ENCODE results near the gene TNS3.

Gene TNS3

GRCh38 chr7:47329320-47329926 lies 252.5 kb downstream of the TNS3 start:
- no peak for DNase-seq (ENCODE audit: low read depth in 2 of 2)

GRCh38 chr7:47328392-47329319 lies 253.3 kb downstream of the TNS3 start:
- DNase-seq (ENCODE audit: low read depth in 2 of 2) = no peak

DNA sequence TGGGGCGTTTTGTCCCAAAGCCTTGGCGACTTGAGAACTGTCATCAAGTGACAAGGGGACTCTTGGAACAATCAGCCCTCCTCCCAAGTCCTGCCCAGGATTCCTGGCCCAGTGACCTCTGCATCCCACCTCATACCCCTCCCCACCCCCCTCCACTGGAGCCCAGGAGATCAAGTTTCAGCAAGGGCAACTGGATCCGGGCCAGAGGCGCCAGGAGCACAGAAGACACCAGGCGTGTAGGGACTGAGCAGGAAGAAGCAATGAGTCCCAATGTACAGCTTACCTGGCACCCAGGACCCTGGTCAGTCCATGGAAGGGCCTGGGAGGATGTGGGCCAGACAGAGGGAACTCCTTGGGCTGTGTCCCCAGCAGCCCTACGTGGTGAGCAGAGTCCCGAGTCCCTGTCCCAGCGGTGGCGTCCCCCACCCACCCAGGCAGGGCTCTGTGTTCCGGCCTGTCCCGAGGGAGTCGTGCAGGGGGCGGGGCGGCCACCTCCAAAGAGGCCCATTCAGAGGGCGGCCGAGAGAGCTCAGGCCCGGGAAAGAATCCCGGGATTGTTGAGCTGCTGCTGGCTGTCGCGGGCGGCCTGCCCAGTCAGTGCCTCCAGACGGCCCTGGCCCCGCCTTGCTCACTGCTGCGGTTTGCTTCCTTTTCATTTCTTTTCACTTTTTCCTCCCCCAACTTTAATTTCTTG lies 254.1 kb downstream of the TNS3 start:
- no peak for DNase-seq (ENCODE audit: low read depth in 2 of 2)

GRCh38 chr7:47327346-47327697 lies 254.6 kb downstream of the TNS3 start:
- DNase-seq (ENCODE audit: low read depth in 2 of 2) = no peak

DNA sequence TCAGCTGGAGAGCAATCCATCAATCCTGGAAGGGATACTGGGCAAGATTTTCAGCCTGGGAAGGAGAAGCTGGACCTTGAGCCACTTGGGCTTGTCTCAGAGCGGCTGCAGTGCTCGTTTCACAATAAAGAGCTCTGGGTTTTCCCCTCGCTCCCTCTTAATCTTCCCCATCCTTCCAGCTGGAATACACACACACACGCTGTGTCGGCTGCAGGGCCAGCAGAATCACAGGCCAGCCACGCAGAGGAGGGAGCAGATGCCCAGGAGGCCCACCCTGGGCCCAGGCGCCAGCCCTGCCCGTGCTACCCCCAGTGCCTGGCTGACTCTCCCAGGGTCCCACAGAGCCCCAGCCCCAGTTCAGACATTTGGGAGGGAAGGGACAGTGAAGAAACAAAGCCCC lies 255.1 kb downstream of the TNS3 start:
- no peak for DNase-seq (ENCODE audit: low read depth in 2 of 2)

DNA sequence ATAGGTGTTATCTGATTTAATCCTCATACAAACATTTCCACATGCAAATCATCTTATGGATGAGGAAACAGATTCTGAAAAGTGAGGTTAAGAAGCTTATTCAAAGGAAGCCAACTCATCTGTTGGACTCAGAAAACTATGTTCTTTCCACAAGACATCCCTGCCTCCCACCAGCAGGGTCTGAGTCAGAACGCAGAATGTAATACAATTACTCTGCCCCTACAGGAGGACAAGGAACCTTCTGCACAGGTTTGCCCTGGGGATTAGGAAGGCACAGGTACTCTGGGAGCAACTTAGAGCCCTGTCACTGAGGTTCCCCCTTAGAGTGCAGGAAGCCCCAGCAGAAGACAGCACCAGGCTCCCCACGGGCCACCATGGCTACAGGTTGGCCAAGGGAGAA lies 255.7 kb downstream of the TNS3 start:
- DNase-seq (ENCODE audit: low read depth in 2 of 2) = no peak

GRCh38 chr7:47325337-47325736 lies 256.6 kb downstream of the TNS3 start:
- no peak for DNase-seq (ENCODE audit: low read depth in 2 of 2)

DNA sequence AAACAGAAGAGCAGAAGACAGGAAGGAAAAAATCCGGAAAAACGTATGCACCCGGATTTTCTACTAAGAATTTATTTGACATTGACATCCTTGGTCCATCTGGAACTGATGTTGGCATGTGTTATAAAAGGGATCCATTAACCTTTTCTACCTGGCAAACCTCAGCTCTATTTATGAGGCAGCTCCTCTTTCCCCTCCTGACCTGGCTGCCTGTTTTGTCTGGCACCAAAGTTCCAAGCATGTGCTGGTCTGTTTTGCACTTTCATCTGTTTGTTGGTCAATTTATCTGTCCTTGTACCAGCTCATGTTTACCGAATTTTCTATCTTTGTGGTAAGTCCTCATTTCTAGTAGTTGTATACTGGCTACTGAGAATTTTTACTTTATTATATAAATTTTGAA lies 258.0 kb downstream of the TNS3 start:
- DNase-seq (ENCODE audit: low read depth in 2 of 2) = no peak

- no peak for DNase-seq (ENCODE audit: low read depth in 2 of 2)
These were observed 259.2 kb downstream of the TNS3 start for GRCh38 chr7:47322731-47323130.

GRCh38 chr7:47320296-47320695 lies 261.6 kb downstream of the TNS3 start:
- no peak for DNase-seq (ENCODE audit: low read depth in 2 of 2)

DNA sequence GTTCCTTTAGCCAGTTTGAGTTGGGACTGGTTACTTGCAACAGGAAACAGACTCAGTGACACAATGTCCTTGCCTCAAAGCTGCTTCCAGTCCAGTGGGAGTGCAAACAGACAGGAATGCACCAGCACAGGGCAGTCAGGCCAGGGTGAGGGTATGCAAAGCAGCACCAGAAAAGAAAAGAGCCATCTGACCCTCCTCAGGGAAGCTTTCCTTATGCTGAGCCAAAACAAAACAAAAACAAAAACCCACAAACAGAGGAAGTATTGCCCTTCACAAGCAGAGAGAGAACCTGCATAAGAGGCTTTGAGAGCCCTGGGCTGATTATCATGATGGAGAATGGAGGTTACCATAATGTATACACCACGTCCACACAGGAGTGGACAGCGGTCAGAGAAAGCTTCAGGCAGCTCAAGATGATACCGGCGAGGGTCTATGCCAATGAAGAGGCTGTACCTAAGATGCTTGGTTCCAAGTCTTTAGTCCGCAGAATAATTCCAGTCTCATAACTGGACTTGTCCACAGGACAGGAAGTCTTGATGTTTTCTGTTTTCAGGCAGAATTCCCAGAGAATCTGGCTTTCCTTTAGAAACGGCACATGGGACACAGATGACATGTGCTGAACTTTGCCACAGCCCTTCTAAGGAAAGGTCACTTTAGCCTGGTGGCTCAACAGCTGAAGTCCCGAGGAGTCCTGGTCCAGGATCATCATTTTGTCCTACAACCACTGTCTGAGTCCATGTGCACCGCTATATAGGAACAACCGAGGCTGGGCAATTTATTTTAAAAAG lies 263.3 kb downstream of the TNS3 start:
- no peak for DNase-seq (ENCODE audit: low read depth in 2 of 2)

DNA sequence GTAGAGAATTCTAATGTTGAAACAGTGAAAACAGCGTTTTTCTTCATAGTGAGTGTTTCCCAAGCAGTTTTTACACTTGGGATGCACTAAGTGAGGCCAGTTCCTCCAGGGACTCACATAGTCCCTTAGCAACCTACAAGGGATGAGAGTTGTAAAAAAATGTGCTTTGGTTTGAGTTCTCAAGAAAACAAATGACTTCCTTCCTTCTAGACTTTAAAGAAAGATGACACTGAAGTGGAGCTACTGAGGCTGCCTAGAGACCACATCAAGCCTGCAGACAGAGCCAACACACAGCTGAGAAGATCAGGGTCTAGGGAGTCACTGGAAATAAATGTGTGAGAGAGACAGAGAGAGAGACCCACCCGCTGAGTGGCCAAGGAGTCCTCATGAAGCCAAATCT lies 264.4 kb downstream of the TNS3 start:
- DNase-seq (ENCODE audit: low read depth in 2 of 2) = no peak

DNA sequence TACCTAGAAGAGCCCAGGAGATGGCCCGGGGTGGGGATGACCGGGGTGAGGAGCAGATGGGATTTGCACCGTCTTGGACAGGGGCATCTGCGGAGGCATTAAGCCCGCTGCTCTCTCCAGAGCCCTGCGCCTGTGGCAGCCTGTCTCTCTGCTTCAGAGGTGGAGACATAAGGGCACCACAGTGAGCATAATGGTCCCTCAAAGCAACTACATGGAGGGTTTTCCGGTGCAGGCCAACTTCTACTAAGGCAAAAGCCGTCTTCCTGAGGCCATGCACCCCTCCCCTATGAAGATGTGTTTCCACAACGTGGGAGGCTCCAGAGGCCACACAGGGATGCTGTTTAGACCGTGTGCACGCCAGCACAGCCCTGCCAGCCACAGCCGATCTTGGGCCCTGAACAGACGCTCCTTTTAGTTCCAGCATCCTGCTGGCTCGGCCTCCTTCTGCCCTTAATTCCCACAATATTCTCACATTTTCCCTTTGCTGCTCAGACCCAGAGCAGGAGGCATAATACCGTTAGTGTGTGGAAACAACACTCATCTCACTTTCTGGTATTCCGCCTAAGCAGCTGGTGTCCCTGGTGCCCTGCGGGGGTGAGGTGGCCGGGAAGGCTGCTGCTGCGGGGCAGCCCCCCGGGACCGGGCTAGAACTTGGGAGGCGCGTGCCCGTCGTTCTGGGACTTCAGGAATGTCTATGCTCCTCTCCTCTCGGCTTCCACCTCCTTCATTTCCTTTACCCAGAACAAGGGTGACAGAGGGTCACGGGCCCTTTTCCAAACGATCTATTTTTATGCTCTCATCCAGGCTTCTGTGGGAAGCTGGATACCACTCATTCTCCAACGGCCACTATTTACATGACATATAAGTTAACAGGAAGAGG lies 266.9 kb downstream of the TNS3 start:
- DNase-seq (ENCODE audit: low read depth in 2 of 2) = no peak

DNA sequence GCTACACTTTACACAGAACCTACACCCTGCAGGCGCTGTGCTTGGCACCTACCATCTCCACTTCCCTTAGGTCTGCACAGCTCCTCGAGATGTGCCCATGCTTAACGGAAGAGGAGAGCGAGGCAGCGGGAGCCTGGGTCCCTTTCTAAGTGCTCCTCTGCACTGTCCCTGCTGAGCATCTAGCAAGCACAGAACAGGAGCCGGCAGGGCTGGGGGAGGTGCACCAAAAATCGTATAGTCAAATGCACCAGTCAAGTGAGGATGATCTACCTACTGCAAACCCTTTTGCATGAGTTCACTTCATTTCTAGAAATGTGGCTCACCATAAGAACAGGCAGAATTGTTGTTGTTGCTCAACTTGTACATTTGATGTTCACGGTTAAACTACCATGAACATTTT lies 267.7 kb downstream of the TNS3 start:
- no peak for DNase-seq (ENCODE audit: low read depth in 2 of 2)

DNA sequence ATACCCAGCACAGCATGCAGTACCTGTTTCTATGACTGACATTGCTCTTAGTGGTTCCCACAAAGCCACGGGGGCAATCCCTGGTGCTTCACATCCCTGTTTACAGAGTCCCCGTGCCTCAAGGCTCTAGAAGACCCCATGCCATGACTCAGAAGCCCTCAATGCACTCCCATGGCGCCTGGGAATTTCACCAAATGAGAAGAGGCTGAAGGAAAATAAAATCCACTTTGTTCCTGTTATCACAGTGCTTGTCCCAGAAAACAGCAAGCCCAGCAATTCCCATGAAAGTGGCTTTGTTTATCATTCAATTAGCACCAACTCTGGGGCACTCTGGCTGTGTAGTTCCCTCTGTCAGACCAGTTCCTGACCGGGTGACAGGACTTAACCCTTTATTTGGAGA lies 268.3 kb downstream of the TNS3 start:
- DNase-seq (ENCODE audit: low read depth in 2 of 2) = no peak

DNA sequence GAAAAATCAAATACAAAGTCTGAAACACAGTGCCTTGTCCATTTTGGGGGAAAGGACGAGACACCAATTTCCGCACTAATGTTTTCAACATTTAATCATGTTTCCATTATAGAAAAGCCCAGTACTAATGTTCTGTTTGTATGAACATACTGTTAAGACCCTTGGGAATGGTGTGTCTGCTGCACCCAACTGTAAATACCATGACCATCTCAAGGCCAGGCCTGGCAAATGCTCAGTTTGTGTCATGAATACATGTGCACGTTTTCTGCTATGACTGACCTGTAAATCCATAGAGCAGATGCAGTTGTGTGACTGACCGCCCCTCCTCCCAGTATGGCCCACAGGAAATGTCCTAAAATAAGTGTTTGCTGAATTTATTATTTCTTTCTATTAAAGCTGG lies 270.0 kb downstream of the TNS3 start:
- DNase-seq (ENCODE audit: low read depth in 2 of 2) = no peak

GRCh38 chr7:47310020-47310419 lies 271.9 kb downstream of the TNS3 start:
- no peak for DNase-seq (ENCODE audit: low read depth in 2 of 2)

DNA sequence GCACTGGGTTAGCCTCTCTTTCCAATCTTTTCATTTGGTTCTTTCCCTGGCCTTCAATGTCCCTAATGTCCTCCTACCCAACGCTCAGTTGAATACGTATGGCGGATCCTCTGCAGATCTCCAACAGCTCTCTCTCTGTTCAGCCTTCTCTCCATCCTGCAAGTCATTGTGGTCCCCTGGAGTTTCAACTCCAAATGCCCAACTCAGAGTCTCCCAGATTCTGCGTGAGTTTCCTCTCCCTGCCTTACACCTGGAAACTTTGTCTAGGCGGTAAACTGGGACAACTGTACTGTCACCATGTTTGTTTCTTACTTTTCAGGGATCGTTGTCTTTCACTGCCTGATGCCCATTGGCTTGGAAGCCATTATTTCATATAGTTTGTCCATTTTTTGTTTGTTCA lies 273.1 kb downstream of the TNS3 start:
- DNase-seq (ENCODE audit: low read depth in 2 of 2) = no peak

DNA sequence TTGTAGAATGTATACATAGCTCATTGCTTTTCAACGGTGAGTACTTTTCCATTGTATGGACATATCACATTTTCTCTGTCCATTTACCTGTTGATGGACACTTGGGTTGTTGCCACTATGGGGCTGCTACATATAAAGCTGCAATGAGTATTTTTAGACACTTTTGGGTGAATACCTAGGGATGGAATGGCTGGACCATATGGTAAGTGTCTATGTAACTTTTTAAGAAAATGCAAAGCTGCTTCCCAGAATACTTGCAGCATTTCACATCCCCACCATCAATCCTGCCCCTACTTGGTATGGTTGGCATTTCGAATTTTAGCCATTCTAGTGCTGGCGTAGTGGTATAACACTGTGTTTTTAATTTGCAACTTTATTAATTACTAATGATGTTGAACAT lies 274.6 kb downstream of the TNS3 start:
- no peak for DNase-seq (ENCODE audit: low read depth in 2 of 2)

- DNase-seq (ENCODE audit: low read depth in 2 of 2) = no peak
These were observed 276.9 kb downstream of the TNS3 start for GRCh38 chr7:47304727-47305719.

Data from stimulated activated CD4-positive, alpha-beta T cell treated with anti-CD3 and anti-CD28 coated beads, Interleukin-1b, Interleukin-23, amount 100 ng/mL, for 4 hours (primary cell).